Osteoblast (primary cell): ENCODE data around the gene CHRNB4. TPM values are rescaled to one million over a fixed set of nuclear protein-coding genes. Genes with fewer than 3 reads are reported as not detected.

Experiments used
- DNase-seq: peaks from one replicate; pipeline ENCODE4 v3.0.0; 2011; ENCODE audit warnings: low spot score, mixed read lengths; ENCODE audit not compliant: insufficient read length; ENCODE audit errors: missing footprints
- H2AFZ ChIP-seq: 2 replicates; pipeline ENCODE4 v1.6.0; 2011; ENCODE audit warnings: mild to moderate bottlenecking, low read length
- H3K27ac ChIP-seq: 2 replicates; pipeline ENCODE4 v1.5.1; 2011; ENCODE audit warnings: mild to moderate bottlenecking, low read depth, low read length, moderate library complexity
- H3K27me3 ChIP-seq: 2 replicates; pipeline ENCODE4 v1.6.0; 2012; ENCODE audit warnings: mild to moderate bottlenecking, control low read depth, inconsistent platforms, low read length, moderate library complexity; ENCODE audit not compliant: insufficient read depth
- H3K36me3 ChIP-seq: 2 replicates; pipeline ENCODE4 v1.5.1; 2011; ENCODE audit warnings: mild to moderate bottlenecking, low read length, control low read depth, moderate library complexity; ENCODE audit not compliant: insufficient read depth
- H3K4me1 ChIP-seq: 2 replicates; pipeline ENCODE4 v1.5.1; 2011; ENCODE audit warnings: mild to moderate bottlenecking, low read length, control low read depth, moderate library complexity; ENCODE audit not compliant: insufficient read depth
- H3K4me2 ChIP-seq: 2 replicates; pipeline ENCODE4 v1.6.0; 2011; ENCODE audit warnings: mild to moderate bottlenecking, low read length; ENCODE audit not compliant: insufficient read depth
- H3K4me3 ChIP-seq: fragments of 200-600 bp; sonication (generic); 3 replicates; pipeline ENCODE4 v1.5.1; 2012; ENCODE audit warnings: mild to moderate bottlenecking, low read length, inconsistent platforms; ENCODE audit not compliant: insufficient read depth
- H3K79me2 ChIP-seq: 2 replicates; pipeline ENCODE4 v1.6.0; 2012; ENCODE audit warnings: mild to moderate bottlenecking, low read length, control low read depth, inconsistent platforms; ENCODE audit not compliant: insufficient read depth
- H3K9me3 ChIP-seq: 2 replicates; pipeline ENCODE4 v1.5.1; 2011; ENCODE audit warnings: low read depth, low read length, control low read depth
- H4K20me1 ChIP-seq: 2 replicates; pipeline ENCODE4 v1.6.0; 2012; ENCODE audit warnings: mild to moderate bottlenecking, low read length, control low read depth; ENCODE audit not compliant: insufficient read depth
- CTCF ChIP-seq: IDR thresholded peaks from 2 replicates; pipeline ENCODE4 v1.5.1; 2011; ENCODE audit warnings: mild to moderate bottlenecking, low read depth, low read length, moderate library complexity; ENCODE audit errors: extremely low read depth
- total RNA-seq: library from RNA; depleted of rRNA; stranded (reverse); fragments of >200 nt; gene quantifications from 2 replicates; pipeline ENCODE4 v1.2.3, GENCODE V29; 2012

The CHRNB4 gene
- total RNA-seq, 1 donor: not detected

- H3K79me2 ChIP-seq: no peaks in the 10 kb centered on the region
- no peak for TF ChIP-seq CTCF
- no peak for DNase-seq
- H3K9me3 ChIP-seq: no peaks in the 10 kb centered on the region
- no peak overlapping the region for H3K4me2 ChIP-seq
- peaks cover 50% of the 10 kb centered on the region for H3K27me3 ChIP-seq
- no peak overlapping the region for H3K27ac ChIP-seq
- no peaks in the 10 kb centered on the region for H3K36me3 ChIP-seq
- H3K4me1 ChIP-seq: no peaks in the 10 kb centered on the region
- no peak overlapping the region for H2AFZ ChIP-seq
- H3K4me3 ChIP-seq: no peak overlapping the region
- H4K20me1 ChIP-seq: no peaks in the 10 kb centered on the region
These were observed 16.1 kb downstream of the CHRNB4 start for GRCh38 chr15:78624651-78625590.

- DNase-seq: no peak
- no peaks in the 10 kb centered on the region for H3K79me2 ChIP-seq
- TF ChIP-seq CTCF: no peak
- H3K9me3 ChIP-seq: no peaks in the 10 kb centered on the region
- no peak overlapping the region for H3K27ac ChIP-seq
- H3K27me3 ChIP-seq: peaks cover 60% of the 10 kb centered on the region
- no peak overlapping the region for H3K4me3 ChIP-seq
- no peaks in the 10 kb centered on the region for H4K20me1 ChIP-seq
- no peak overlapping the region for H2AFZ ChIP-seq
- H3K4me2 ChIP-seq: no peak overlapping the region
- H3K36me3 ChIP-seq: no peaks in the 10 kb centered on the region
- H3K4me1 ChIP-seq: peaks cover under 1% of the 10 kb centered on the region
These were observed 17.1 kb downstream of the CHRNB4 start for GRCh38 chr15:78623786-78624497.

- no peaks in the 10 kb centered on the region for H3K79me2 ChIP-seq
- H3K9me3 ChIP-seq: no peaks in the 10 kb centered on the region
- H3K27me3 ChIP-seq: peaks cover 57% of the 10 kb centered on the region
- H4K20me1 ChIP-seq: no peaks in the 10 kb centered on the region
- H3K27ac ChIP-seq: no peak overlapping the region
- no peaks in the 10 kb centered on the region for H3K36me3 ChIP-seq
- DNase-seq: peak; percentile 79
- H3K4me3 ChIP-seq: no peak overlapping the region
- no peak overlapping the region for H3K4me2 ChIP-seq
- no peak for TF ChIP-seq CTCF
- no peak overlapping the region for H2AFZ ChIP-seq
- H3K4me1 ChIP-seq: peaks cover 3% of the 10 kb centered on the region
These were observed 19.1 kb downstream of the CHRNB4 start for GRCh38 chr15:78621810-78622402.
